Liver (tissue), 9 donors: Measurements from ENCODE around the gene DIP2C. TPM values are rescaled to one million over a fixed set of nuclear protein-coding genes. Genes with fewer than 3 reads are reported as not detected.

Experiments
- DNase-seq: peaks from one replicate; pipeline ENCODE4 v3.0.0-alpha.2; 2017; ENCODE audit warnings: low spot score
- H3K27ac ChIP-seq, 2 donors: one replicate each; pipeline ENCODE4 v1.7.0; 2013; ENCODE audit warnings: inconsistent platforms in 2 of 2, low read length in 2 of 2, control low read depth in 1 of 2, low read depth in 1 of 2, mild to moderate bottlenecking in 1 of 2
- H3K27me3 ChIP-seq, 4 donors: one replicate each; pipeline versions ENCODE4 v1.6.1 to v1.7.0; 2013; ENCODE audit warnings: low read length in 3 of 4, inconsistent platforms in 1 of 4, mild to moderate bottlenecking in 1 of 4, moderate library complexity in 1 of 4; ENCODE audit not compliant: control insufficient read depth in 4 of 4, insufficient read depth in 4 of 4
- H3K36me3 ChIP-seq, 4 donors: one replicate each; pipeline versions ENCODE4 v1.6.1 to v1.7.0; 2013; ENCODE audit warnings: low read length in 3 of 4, mild to moderate bottlenecking in 3 of 4, low read depth in 1 of 4, moderate library complexity in 1 of 4; ENCODE audit not compliant: control insufficient read depth in 4 of 4, insufficient read depth in 3 of 4
- H3K4me1 ChIP-seq, 4 donors: one replicate each; pipeline versions ENCODE4 v1.6.1 to v1.7.0; 2013; ENCODE audit warnings: low read length in 3 of 4, mild to moderate bottlenecking in 3 of 4, moderate library complexity in 1 of 4; ENCODE audit not compliant: control insufficient read depth in 4 of 4, insufficient read depth in 4 of 4
- H3K4me3 ChIP-seq, 3 donors: one replicate each; pipeline versions ENCODE4 v1.6.1 to v1.7.0; 2013; ENCODE audit warnings: low read length in 3 of 3, control low read depth in 1 of 3, low read depth in 1 of 3, mild to moderate bottlenecking in 1 of 3
- H3K9ac ChIP-seq, 2 donors: one replicate each; pipeline ENCODE4 v1.7.0; 2013; ENCODE audit warnings: low read length in 2 of 2, mild to moderate bottlenecking in 2 of 2, moderate library complexity in 2 of 2, control low read depth in 1 of 2, low read depth in 1 of 2
- H3K9me3 ChIP-seq, 4 donors: one replicate each; pipeline versions ENCODE4 v1.6.1 to v1.7.0; 2013; ENCODE audit warnings: low read length in 3 of 4; ENCODE audit not compliant: control insufficient read depth in 4 of 4
- ATF3 ChIP-seq: IDR thresholded peaks from 2 replicates; pipeline ENCODE4 v1.6.1; 2016; ENCODE audit warnings: antibody characterized with exemption
- EGR1 ChIP-seq, 2 donors: IDR thresholded peaks; 2 replicates each; pipeline ENCODE4 v1.6.1; 2016 to 2018; ENCODE audit warnings: antibody characterized with exemption in 2 of 2, low read depth in 2 of 2
- FOXA1 ChIP-seq: IDR thresholded peaks from 2 replicates; pipeline ENCODE4 v1.6.1; 2016; ENCODE audit warnings: antibody characterized with exemption
- FOXA2 ChIP-seq: IDR thresholded peaks from 2 replicates; pipeline ENCODE4 v1.6.1; 2016; ENCODE audit warnings: antibody characterized with exemption
- GABPA ChIP-seq, 2 donors: IDR thresholded peaks in 1 of 2; conservative IDR thresholded peaks in 1 of 2; 2 replicates each; pipeline ENCODE4 v1.6.1; 2016; ENCODE audit warnings: antibody characterized with exemption in 2 of 2, mild to moderate bottlenecking in 1 of 2, moderate library complexity in 1 of 2
- HNF4A ChIP-seq, 2 donors: conservative IDR thresholded peaks; 2 replicates each; pipeline ENCODE4 v1.6.1; 2016; ENCODE audit warnings: antibody characterized with exemption in 2 of 2, mild to moderate bottlenecking in 2 of 2
- HNF4G ChIP-seq: IDR thresholded peaks from 2 replicates; pipeline ENCODE4 v1.6.1; 2016; ENCODE audit warnings: antibody characterized with exemption
- JUND ChIP-seq, 2 donors: IDR thresholded peaks; 2 replicates each; pipeline ENCODE4 v1.6.1; 2016; ENCODE audit warnings: antibody characterized with exemption in 2 of 2
- MAX ChIP-seq: IDR thresholded peaks from 2 replicates; pipeline ENCODE4 v1.6.1; 2016; ENCODE audit warnings: antibody characterized with exemption
- NR2F2 ChIP-seq: IDR thresholded peaks from 2 replicates; pipeline ENCODE4 v1.6.1; 2016; ENCODE audit warnings: antibody characterized with exemption
- RAD21 ChIP-seq, 2 donors: IDR thresholded peaks; 2 replicates each; pipeline ENCODE4 v1.6.1; 2016; ENCODE audit warnings: antibody characterized with exemption in 2 of 2, mild to moderate bottlenecking in 2 of 2
- REST ChIP-seq: IDR thresholded peaks from 2 replicates; pipeline ENCODE4 v1.6.1; 2016; ENCODE audit warnings: antibody characterized with exemption, mild to moderate bottlenecking
- RXRA ChIP-seq, 2 donors: IDR thresholded peaks; 2 replicates each; pipeline ENCODE4 v1.6.1; 2017 to 2018; ENCODE audit warnings: antibody characterized with exemption in 2 of 2, mild to moderate bottlenecking in 1 of 2
- TAF1 ChIP-seq: conservative IDR thresholded peaks from 2 replicates; pipeline ENCODE4 v1.6.1; 2016; ENCODE audit warnings: antibody characterized with exemption, mild to moderate bottlenecking
- YY1 ChIP-seq: IDR thresholded peaks from 2 replicates; pipeline ENCODE4 v1.6.1; 2016; ENCODE audit warnings: antibody characterized with exemption, mild to moderate bottlenecking
- ZBTB33 ChIP-seq: IDR thresholded peaks from 2 replicates; pipeline ENCODE4 v1.6.1; 2016; ENCODE audit warnings: antibody characterized with exemption
- WGBS: extraction: QIAGEN DNeasy Blood & Tissue Kit; methylation state at CpG from one replicate; pipeline ENCODE4 v1.1.7; 2013; 5-methylcytosine and 5-hydroxymethylcytosine counted together
- polyA plus RNA-seq, 2 donors: library from polyadenylated mRNA; stranded (reverse) in 1 of 2; unstranded in 1 of 2; fragments of 200-250 nt in 1 of 2; fragments of >200 nt in 1 of 2; fragmentation: Nextera tagmentation in 1 of 2; extraction: Ambion mirVana in 1 of 2; gene quantifications; one replicate each; pipeline versions ENCODE4 v1.2.1 to v1.2.3, GENCODE V29; 2013 to 2015
- total RNA-seq, 2 donors: library from RNA; depleted of rRNA; stranded (reverse); fragments of >200 nt; gene quantifications; one replicate each; pipeline ENCODE4 v1.2.3, GENCODE V29; 2014
- donor health status: healthy.
- donor health status: healthy.
- donor health status: healthy.
- donor health status: healthy.
- donor health status: healthy.

The DIP2C gene
- total and polyA plus RNA-seq, 4 donors: 4.2 to 12.2 (median 5.7) TPM

GRCh38 chr10:492836-493235 lies 196.6 kb downstream of the DIP2C start:
- WGBS: 94% methylated on average over 10 of the region's 10 CpGs
- no peak for DNase-seq
- Histone ChIP-seq H3K36me3 (no peaks in the 10 kb centered on the region), H3K27me3 (no peaks in the 10 kb centered on the region), H3K9me3 (no peaks in the 10 kb centered on the region), H3K4me1 (peaks cover 0 to 8% (median 0%) of the 10 kb centered on the region in 4 donors), H3K9ac (no peak overlapping the region), H3K4me3 (no peak overlapping the region), H3K27ac (no peak overlapping the region)
- TF ChIP-seq TAF1: no peak
- no peak for TF ChIP-seq RAD21 (IDR thresholded peaks at IDR 0.05)
- no peak for TF ChIP-seq EGR1 (IDR thresholded peaks at IDR 0.05; ENCODE audit: low read depth in 2 of 2)
- TF ChIP-seq FOXA1: no peak
- no peak for TF ChIP-seq REST
- TF ChIP-seq JUND (IDR thresholded peaks at IDR 0.05): no peak
- no peak for TF ChIP-seq ZBTB33
- TF ChIP-seq HNF4G: no peak
- no peak for TF ChIP-seq HNF4A (conservative IDR thresholded peaks at IDR 0.05)
- TF ChIP-seq ATF3: no peak
- TF ChIP-seq YY1: no peak
- TF ChIP-seq RXRA (IDR thresholded peaks at IDR 0.05): no peak
- no peak for TF ChIP-seq FOXA2
- no peak for TF ChIP-seq GABPA (IDR thresholded peaks at IDR 0.05 in 1 of 2, conservative IDR thresholded peaks at IDR 0.05 in 1 of 2)
- no peak for TF ChIP-seq MAX
- TF ChIP-seq NR2F2: no peak

- H3K4me3 ChIP-seq: no peak overlapping the region
- no peak overlapping the region for H3K9ac ChIP-seq
- 93% methylated on average over 16 of the region's 16 CpGs for WGBS
These were observed 197.6 kb downstream of the DIP2C start for GRCh38 chr10:491667-492424.

More at GRCh38 chr10:491667-492424, 197.6 kb downstream of the DIP2C start:
- Histone ChIP-seq H3K36me3 (no peaks in the 10 kb centered on the region), H3K4me1 (peaks cover 0 to 8% (median 0%) of the 10 kb centered on the region in 4 donors), H3K27ac (no peak overlapping the region), H3K9me3 (no peaks in the 10 kb centered on the region), H3K27me3 (no peaks in the 10 kb centered on the region)
- DNase-seq: no peak
- no peak for TF ChIP-seq RAD21 (IDR thresholded peaks at IDR 0.05)
- no peak for TF ChIP-seq FOXA2
- no peak for TF ChIP-seq HNF4A (conservative IDR thresholded peaks at IDR 0.05)
- no peak for TF ChIP-seq FOXA1
- no peak for TF ChIP-seq YY1
- no peak for TF ChIP-seq MAX
- TF ChIP-seq JUND (IDR thresholded peaks at IDR 0.05): no peak
- no peak for TF ChIP-seq TAF1
- no peak for TF ChIP-seq GABPA (IDR thresholded peaks at IDR 0.05 in 1 of 2, conservative IDR thresholded peaks at IDR 0.05 in 1 of 2)
